H1 (cell line): ENCODE data around the gene LRP11. TPM values are rescaled to one million over a fixed set of nuclear protein-coding genes. Genes with fewer than 3 reads are reported as not detected.

ENCODE experiments used
- CTCF ChIA-PET: fragments of 300-600 bp; sonication (Branson Sonifier 250); formaldehyde crosslinking; loops from one replicate; lab custom pipeline; 2021; ENCODE audit not compliant: partially characterized antibody; lab: Charles Lee
- POLR2A ChIA-PET: fragments of 300-600 bp; sonication (Branson Sonifier 250); formaldehyde crosslinking; loops from one replicate; lab custom pipeline; 2021; ENCODE audit warnings: inconsistent platforms; ENCODE audit not compliant: partially characterized antibody; lab: Charles Lee
- DNase-seq, 2 experiments: peaks; one replicate each; pipeline versions ENCODE4 v3.0.0 to v3.0.0-alpha.2; 2010 to 2022; ENCODE audit warnings: low spot score in 2 of 2, low read depth in 1 of 2, mixed read lengths in 1 of 2
- FAIRE-seq: peaks from 2 replicates; lab custom pipeline; 2011; peaks lifted over from hg19 to GRCh38; lab: Jason Lieb, UNC
- H2AFZ ChIP-seq: 2 replicates; pipeline ENCODE4 v1.8.1; 2012; ENCODE audit warnings: low read length, inconsistent platforms
- H2AK5ac ChIP-seq: 2 replicates; pipeline ENCODE4 v1.6.1; 2013; ENCODE audit warnings: low read depth, low read length
- H2BK120ac ChIP-seq: replicated peaks from 2 replicates; pipeline ENCODE3; 2013; ENCODE audit warnings: low read depth, low read length, inconsistent platforms
- H2BK12ac ChIP-seq: 2 replicates; pipeline ENCODE4 v1.6.1; 2013; ENCODE audit warnings: low read depth, low read length
- H2BK15ac ChIP-seq: 2 replicates; pipeline ENCODE4 v1.6.1; 2013; ENCODE audit warnings: low read length
- H2BK20ac ChIP-seq: 2 replicates; pipeline ENCODE4 v1.6.1; 2013; ENCODE audit warnings: low read length
- H2BK5ac ChIP-seq: 2 replicates; pipeline ENCODE4 v1.6.1; 2013; ENCODE audit warnings: low read depth, low read length
- H3K14ac ChIP-seq: 2 replicates; pipeline ENCODE4 v1.6.1; 2013; ENCODE audit warnings: inconsistent platforms; ENCODE audit not compliant: insufficient read length
- H3K18ac ChIP-seq: 2 replicates; pipeline ENCODE4 v1.6.1; 2013; ENCODE audit warnings: low read length; ENCODE audit errors: extremely low read depth
- H3K23ac ChIP-seq: 2 replicates; pipeline ENCODE4 v1.6.1; 2013; ENCODE audit warnings: inconsistent platforms; ENCODE audit not compliant: insufficient read length
- H3K23me2 ChIP-seq: 2 replicates; pipeline ENCODE4 v1.6.1; 2013; ENCODE audit warnings: low read depth, low read length
- H3K27ac ChIP-seq: 2 replicates; pipeline ENCODE4 v1.6.1; 2011; ENCODE audit warnings: low read depth, low read length, inconsistent platforms
- H3K27me3 ChIP-seq, 4 experiments: replicated peaks in 1 of 4; 1 replicate in 1 of 4; 2 replicates in 3 of 4; pipeline versions ENCODE4 v1.6.1 to v1.8.1; 2011 to 2013; ENCODE audit warnings: low read length in 3 of 4, mild to moderate bottlenecking in 3 of 4, inconsistent platforms in 2 of 4, mixed read lengths in 2 of 4, moderate library complexity in 1 of 4; ENCODE audit not compliant: control insufficient read depth in 3 of 4, insufficient read depth in 3 of 4; ENCODE audit errors: extremely low read depth in 1 of 4
- H3K36me3 ChIP-seq, 4 experiments: 2 replicates each; pipeline versions ENCODE4 v1.6.1 to v1.8.1; 2011 to 2013; ENCODE audit warnings: mild to moderate bottlenecking in 4 of 4, low read length in 3 of 4, moderate library complexity in 2 of 4, control low read depth in 1 of 4, inconsistent platforms in 1 of 4; ENCODE audit not compliant: insufficient read depth in 4 of 4, control insufficient read depth in 2 of 4
- H3K4ac ChIP-seq: replicated peaks from 2 replicates; pipeline ENCODE3; 2013; ENCODE audit warnings: low read length, low read depth, mixed read lengths, inconsistent platforms; ENCODE audit not compliant: insufficient read length
- H3K4me1 ChIP-seq, 4 experiments: replicated peaks in 1 of 4; 1 replicate in 1 of 4; 2 replicates in 3 of 4; pipeline versions ENCODE4 v1.6.1 to v1.8.1; 2011 to 2013; ENCODE audit warnings: low read length in 3 of 4, inconsistent platforms in 2 of 4, mixed read lengths in 1 of 4; ENCODE audit not compliant: insufficient read depth in 4 of 4, control insufficient read depth in 3 of 4
- H3K4me2 ChIP-seq, 2 experiments: 2 replicates each; pipeline versions ENCODE4 v1.6.1 to v1.8.1; 2011 to 2013; ENCODE audit warnings: low read depth in 2 of 2, low read length in 2 of 2, control low read depth in 1 of 2, inconsistent platforms in 1 of 2, mild to moderate bottlenecking in 1 of 2; ENCODE audit not compliant: insufficient read depth in 1 of 2
- H3K4me3 ChIP-seq, 4 experiments: fragments of 200-600, 300-600 bp in 1 of 4; sonication (generic), shearing (Covaris generic), sonication (Bioruptor Twin) in 1 of 4; 2 replicates each; pipeline versions ENCODE4 v1.5.1 to v1.8.1; 2011 to 2016; ENCODE audit warnings: low read length in 4 of 4, low read depth in 3 of 4, control low read depth in 2 of 4, inconsistent platforms in 2 of 4, mild to moderate bottlenecking in 2 of 4, mixed read lengths in 1 of 4, moderate library complexity in 1 of 4; ENCODE audit not compliant: insufficient read depth in 2 of 4; ENCODE audit errors: extremely low read depth in 1 of 4
- H3K56ac ChIP-seq: replicated peaks from 2 replicates; pipeline ENCODE3; 2013; ENCODE audit warnings: low read depth, mild to moderate bottlenecking, mixed read lengths, low read length, inconsistent platforms; ENCODE audit not compliant: insufficient read length
- H3K79me1 ChIP-seq: 2 replicates; pipeline ENCODE4 v1.6.1; 2013; ENCODE audit warnings: low read depth, low read length, control low read depth
- H3K79me2 ChIP-seq, 2 experiments: 2 replicates each; pipeline versions ENCODE4 v1.6.1 to v1.8.1; 2012 to 2013; ENCODE audit warnings: low read length in 2 of 2, mild to moderate bottlenecking in 2 of 2, inconsistent platforms in 1 of 2; ENCODE audit not compliant: insufficient read depth in 2 of 2, control insufficient read depth in 1 of 2
- H3K9ac ChIP-seq, 4 experiments: replicated peaks in 1 of 4; 1 replicate in 1 of 4; 2 replicates in 3 of 4; pipeline versions ENCODE4 v1.6.1 to v1.8.1; 2011 to 2013; ENCODE audit warnings: low read depth in 3 of 4, low read length in 3 of 4, control low read depth in 2 of 4, mild to moderate bottlenecking in 2 of 4, moderate library complexity in 2 of 4, inconsistent platforms in 1 of 4; ENCODE audit errors: extremely low read depth in 1 of 4
- H3K9me3 ChIP-seq, 2 experiments: 2 replicates each; pipeline versions ENCODE4 v1.6.1 to v1.8.1; 2012 to 2013; ENCODE audit warnings: mild to moderate bottlenecking in 2 of 2, moderate library complexity in 2 of 2, control low read depth in 1 of 2, inconsistent platforms in 1 of 2, low read depth in 1 of 2, low read length in 1 of 2, mixed read lengths in 1 of 2; ENCODE audit not compliant: insufficient read depth in 2 of 2
- H4K20me1 ChIP-seq, 2 experiments: replicated peaks in 1 of 2; 2 replicates each; pipeline versions ENCODE3 to v1.8.1; 2011 to 2013; ENCODE audit warnings: inconsistent platforms in 2 of 2, low read length in 2 of 2, mild to moderate bottlenecking in 1 of 2; ENCODE audit not compliant: insufficient read depth in 2 of 2, control insufficient read depth in 1 of 2
- H4K5ac ChIP-seq: 2 replicates; pipeline ENCODE4 v1.6.1; 2013; ENCODE audit warnings: low read length, low read depth, mixed read lengths, inconsistent platforms; ENCODE audit not compliant: insufficient read length
- H4K8ac ChIP-seq: 2 replicates; pipeline ENCODE4 v1.8.0; 2013; ENCODE audit warnings: mild to moderate bottlenecking, moderate library complexity, low read length, inconsistent platforms; ENCODE audit not compliant: insufficient read depth; ENCODE audit errors: extremely low read depth
- H4K91ac ChIP-seq: replicated peaks from 2 replicates; pipeline ENCODE3; 2013; ENCODE audit warnings: low read length, mixed read lengths, inconsistent platforms; ENCODE audit not compliant: insufficient read length
- BRCA1 ChIP-seq: IDR thresholded peaks from 2 replicates; pipeline ENCODE4 v1.6.1; 2012; ENCODE audit warnings: low read depth, low read length, improper control_type of control experiment
- CEBPB ChIP-seq: IDR thresholded peaks from 2 replicates; pipeline ENCODE4 v1.6.1; 2012; ENCODE audit warnings: low read depth, low read length
- EP300 ChIP-seq, 2 experiments: IDR thresholded peaks; 1 replicate in 1 of 2; 2 replicates in 1 of 2; pipeline ENCODE4 v1.6.1; 2011 to 2012; ENCODE audit warnings: low read depth in 2 of 2, low read length in 2 of 2, mild to moderate bottlenecking in 2 of 2, borderline replicate concordance in 1 of 2, inconsistent platforms in 1 of 2, moderate library complexity in 1 of 2
- EZH2 ChIP-seq: fragments of 200-600 bp; sonication (generic); IDR thresholded peaks from 2 replicates; pipeline ENCODE4 v1.7.1; 2012; ENCODE audit warnings: low read depth, mild to moderate bottlenecking, moderate library complexity, low read length, inconsistent platforms; ENCODE audit not compliant: severe bottlenecking
- FOSL1 ChIP-seq: IDR thresholded peaks from 2 replicates; pipeline ENCODE4 v1.6.1; 2011; ENCODE audit warnings: mild to moderate bottlenecking, low read depth, low read length, moderate library complexity; ENCODE audit not compliant: insufficient read depth
- JUN ChIP-seq: IDR thresholded peaks from 2 replicates; pipeline ENCODE4 v1.6.1; 2011; ENCODE audit warnings: low read depth, mild to moderate bottlenecking, improper control_type of control experiment, low read length
- NRF1 ChIP-seq: IDR thresholded peaks from 2 replicates; pipeline ENCODE4 v1.6.1; 2011; ENCODE audit warnings: mild to moderate bottlenecking, low read depth, low read length, improper control_type of control experiment
- RAD21 ChIP-seq, 2 experiments: IDR thresholded peaks in 1 of 2; conservative IDR thresholded peaks in 1 of 2; 2 replicates each; pipeline ENCODE4 v1.6.1; 2011; ENCODE audit warnings: low read depth in 2 of 2, low read length in 2 of 2, improper control_type of control experiment in 1 of 2, inconsistent platforms in 1 of 2, mild to moderate bottlenecking in 1 of 2, moderate library complexity in 1 of 2
- SIRT6 ChIP-seq: IDR thresholded peaks from one replicate; pipeline ENCODE4 v1.7.1; 2012; ENCODE audit warnings: low read length, inconsistent platforms
- SP2 ChIP-seq: IDR thresholded peaks from 2 replicates; pipeline ENCODE4 v1.6.1; 2012; ENCODE audit warnings: mild to moderate bottlenecking, low read length, inconsistent platforms
- SRF ChIP-seq: IDR thresholded peaks from 2 replicates; pipeline ENCODE4 v1.6.1; 2011; ENCODE audit warnings: mild to moderate bottlenecking, low read depth, low read length, moderate library complexity
- TAF1 ChIP-seq: IDR thresholded peaks from 2 replicates; pipeline ENCODE4 v1.6.1; 2011; ENCODE audit warnings: mild to moderate bottlenecking, low read depth, low read length
- TBP ChIP-seq: IDR thresholded peaks from 2 replicates; pipeline ENCODE4 v1.6.1; 2011; ENCODE audit warnings: low read depth, low read length, improper control_type of control experiment
- WGBS, 2 experiments: shearing (Covaris generic) in 1 of 2; methylation state at CpG; one replicate each; pipeline versions ENCODE4 v1.1.6 to v1.1.7; 2013 to 2015; ENCODE audit warnings: low lambda C conversion rate in 2 of 2, mixed read lengths in 2 of 2, inconsistent platforms in 1 of 2, low coverage in 1 of 2, missing lambda C conversion rate in 1 of 2; ENCODE audit not compliant: insufficient replicate concordance in 2 of 2, insufficient coverage in 1 of 2, insufficient read length in 1 of 2; ENCODE audit errors: extremely low coverage in 1 of 2, missing lambda C conversion rate in 1 of 2; 5-methylcytosine and 5-hydroxymethylcytosine counted together
- polyA plus RNA-seq, 7 experiments: library from polyadenylated mRNA; depleted of rRNA in 3 of 7; stranded (reverse) in 5 of 7; unstranded in 2 of 7; fragments of >200 nt in 5 of 7; fragments of 200-250 nt in 2 of 7; gene quantifications; 1 replicate in 5 of 7; 2 replicates in 1 of 7; 4 replicates in 1 of 7; pipeline versions ENCODE4 v1.2.1 to v1.2.3, GENCODE V29; 2011 to 2013; ENCODE audit warnings: missing spikeins in 2 of 7, mixed read lengths in 2 of 7
- total RNA-seq: library from RNA; stranded (reverse); fragmentation: NEBNext Ultra II Directional; extraction: Animal tissue kit (Norgen Biotek cat#: 25700); gene quantifications from 2 replicates; pipeline ENCODE4 v1.2.1, GENCODE V29; 2021
- TF ChIP-seq, protein P1 (sequence below): IDR thresholded peaks from 2 replicates; pipeline ENCODE4 v1.6.1; 2011; ENCODE audit warnings: low read length, improper control_type of control experiment

LRP11 gene
- total and polyA plus RNA-seq, 2 of the 8 experiments (the other 6 are each of a cell fraction or from before 2014, with no cell fraction given): 11.0 to 20.0 TPM

DNA sequence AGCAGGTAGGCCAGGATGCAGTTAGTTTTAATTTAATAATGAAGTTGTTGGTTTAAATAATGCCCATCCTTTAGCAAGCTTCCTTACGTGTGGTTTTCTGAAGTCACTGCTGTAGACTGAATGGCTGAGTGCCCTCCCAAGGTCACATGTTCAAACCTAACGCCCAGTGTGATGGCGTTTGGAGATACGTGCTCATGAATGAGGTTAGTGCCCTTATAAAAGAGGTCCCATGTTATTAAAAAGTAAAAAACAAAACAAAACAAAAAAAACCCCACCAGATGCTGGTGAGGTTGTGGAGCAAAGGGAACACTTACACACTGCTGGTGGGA, 16.3 kb downstream of the LRP11 start:
- FAIRE-seq (no peak), DNase-seq (no peak)
- Histone ChIP-seq H3K23me2 (no peaks in the 10 kb centered on the region), H3K4ac (no peak overlapping the region), H3K23ac (no peak overlapping the region), H3K36me3 (no peaks in the 10 kb centered on the region), H2BK5ac (no peak overlapping the region), H3K14ac (no peak overlapping the region), H3K9me3 (no peaks in the 10 kb centered on the region), H3K4me2 (no peak overlapping the region), H2BK120ac (no peak overlapping the region), H4K8ac (no peak overlapping the region), H2BK15ac (no peak overlapping the region), H4K5ac (no peak overlapping the region), H3K18ac (no peak overlapping the region), H2AK5ac (no peak overlapping the region), H4K20me1 (peaks cover 0 to 2% of the 10 kb centered on the region in 2 experiments), H3K9ac (no peak overlapping the region), H2AFZ (no peak overlapping the region), H3K27ac (no peak overlapping the region), H2BK12ac (no peak overlapping the region), H3K56ac (no peak overlapping the region), H3K27me3 (no peaks in the 10 kb centered on the region), H3K79me1 (no peaks in the 10 kb centered on the region), H2BK20ac (no peak overlapping the region), H3K4me1 (no peaks in the 10 kb centered on the region), H3K79me2 (no peaks in the 10 kb centered on the region), H3K4me3 (no peak overlapping the region), H4K91ac (no peak overlapping the region)
- ChIA-PET CTCF (interaction anchor here (1.0 to 15.4 kb wide), 6 partner anchors 10 to 169 kb away, joined by 3 to 195 read pairs (median 6); no protein-coding TSS in a partner anchor), POLR2A (no interaction called here)
- 94% methylated on average over 4 of the region's 4 CpGs; no CpG with 5 or more reads in 1 of the 2 experiments for WGBS, 2 experiments
- no peak for TF ChIP-seq BRCA1
- TF ChIP-seq SRF: no peak
- no peak for TF ChIP-seq RAD21 (IDR thresholded peaks at IDR 0.05 in 1 of 2, conservative IDR thresholded peaks at IDR 0.05 in 1 of 2; ENCODE audit: low read depth in 2 of 2, low read length in 2 of 2)
- TF ChIP-seq CEBPB: no peak
- no peak for TF ChIP-seq SP2
- TF ChIP-seq SIRT6: no peak
- TF ChIP-seq FOSL1: no peak
- TF ChIP-seq, protein P1, sequence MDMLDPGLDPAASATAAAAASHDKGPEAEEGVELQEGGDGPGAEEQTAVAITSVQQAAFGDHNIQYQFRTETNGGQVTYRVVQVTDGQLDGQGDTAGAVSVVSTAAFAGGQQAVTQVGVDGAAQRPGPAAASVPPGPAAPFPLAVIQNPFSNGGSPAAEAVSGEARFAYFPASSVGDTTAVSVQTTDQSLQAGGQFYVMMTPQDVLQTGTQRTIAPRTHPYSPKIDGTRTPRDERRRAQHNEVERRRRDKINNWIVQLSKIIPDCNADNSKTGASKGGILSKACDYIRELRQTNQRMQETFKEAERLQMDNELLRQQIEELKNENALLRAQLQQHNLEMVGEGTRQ: no peak
- TF ChIP-seq JUN: no peak
- no peak for TF ChIP-seq TAF1
- TF ChIP-seq EP300 (IDR thresholded peaks at IDR 0.05; ENCODE audit: borderline replicate concordance in 1 of 2, low read depth in 2 of 2, low read length in 2 of 2): no peak
- TF ChIP-seq EZH2: no peak
- TF ChIP-seq TBP: no peak
- TF ChIP-seq NRF1: no peak
